Mesendoderm (in vitro differentiated cells): Measurements from ENCODE around the gene SUMF1.

ENCODE experiments used
- DNase-seq: peaks from one replicate; pipeline ENCODE4 v3.0.0; 2013
- H2AK5ac ChIP-seq: 2 replicates; pipeline ENCODE4 v1.6.1; 2013; ENCODE audit warnings: low read length, inconsistent platforms
- H2BK120ac ChIP-seq: 2 replicates; pipeline ENCODE4 v1.6.1; 2013; ENCODE audit warnings: low read depth, mild to moderate bottlenecking, low read length, moderate library complexity, mixed read lengths
- H2BK15ac ChIP-seq: replicated peaks from 2 replicates; pipeline ENCODE4 v1.6.1; 2013; ENCODE audit warnings: low read depth, mild to moderate bottlenecking, moderate library complexity
- H2BK5ac ChIP-seq: 2 replicates; pipeline ENCODE4 v1.6.1; 2013; ENCODE audit warnings: low read length, inconsistent platforms
- H3K18ac ChIP-seq: 2 replicates; pipeline ENCODE4 v1.6.1; 2013; ENCODE audit warnings: mild to moderate bottlenecking, low read length, mixed read lengths
- H3K23ac ChIP-seq: one replicate; pipeline ENCODE4 v1.6.1; 2013; ENCODE audit warnings: low read length
- H3K27ac ChIP-seq: 2 replicates; pipeline ENCODE4 v1.5.1; 2013; ENCODE audit warnings: low read depth, mild to moderate bottlenecking, inconsistent platforms, low read length, moderate library complexity
- H3K27me3 ChIP-seq: 2 replicates; pipeline ENCODE4 v1.6.1; 2013; ENCODE audit warnings: low read length, control low read depth, mild to moderate bottlenecking, inconsistent platforms; ENCODE audit not compliant: insufficient read depth, poor library complexity
- H3K36me3 ChIP-seq: 2 replicates; pipeline ENCODE4 v1.6.1; 2013; ENCODE audit warnings: low read length, inconsistent platforms; ENCODE audit not compliant: control insufficient read depth, insufficient read depth
- H3K4ac ChIP-seq: one replicate; pipeline ENCODE4 v1.6.1; 2013; ENCODE audit warnings: low read depth, mild to moderate bottlenecking, low read length, moderate library complexity
- H3K4me1 ChIP-seq: 2 replicates; pipeline ENCODE4 v1.6.1; 2013; ENCODE audit warnings: low read depth, low read length, inconsistent platforms; ENCODE audit not compliant: control insufficient read depth
- H3K4me2 ChIP-seq: 2 replicates; pipeline ENCODE4 v1.6.1; 2013; ENCODE audit warnings: low read length
- H3K4me3 ChIP-seq: 2 replicates; pipeline ENCODE4 v1.5.1; 2013; ENCODE audit warnings: mild to moderate bottlenecking, low read length
- H3K56ac ChIP-seq: one replicate; pipeline ENCODE4 v1.6.1; 2013; ENCODE audit warnings: low read length
- H3K79me1 ChIP-seq: 2 replicates; pipeline ENCODE4 v1.6.1; 2013; ENCODE audit warnings: low read length, inconsistent platforms
- H3K79me2 ChIP-seq: 2 replicates; pipeline ENCODE4 v1.6.1; 2013; ENCODE audit warnings: mild to moderate bottlenecking, low read length; ENCODE audit not compliant: control insufficient read depth, insufficient read depth
- H3K9ac ChIP-seq: 2 replicates; pipeline ENCODE4 v1.6.1; 2013; ENCODE audit warnings: low read length, inconsistent platforms
- H4K5ac ChIP-seq: one replicate; pipeline ENCODE4 v1.6.1; 2013; ENCODE audit warnings: low read length
- H4K8ac ChIP-seq: one replicate; pipeline ENCODE4 v1.6.1; 2013; ENCODE audit warnings: low read depth, mild to moderate bottlenecking, control low read depth, low read length, moderate library complexity
- WGBS: extraction: QIAGEN DNeasy Blood & Tissue Kit; methylation state at CpG from one replicate; pipeline ENCODE4 v1.1.7; 2013; ENCODE audit warnings: low lambda C conversion rate, missing lambda C conversion rate; ENCODE audit not compliant: insufficient coverage; ENCODE audit errors: extremely low coverage; 5-methylcytosine and 5-hydroxymethylcytosine counted together

The SUMF1 gene

DNA sequence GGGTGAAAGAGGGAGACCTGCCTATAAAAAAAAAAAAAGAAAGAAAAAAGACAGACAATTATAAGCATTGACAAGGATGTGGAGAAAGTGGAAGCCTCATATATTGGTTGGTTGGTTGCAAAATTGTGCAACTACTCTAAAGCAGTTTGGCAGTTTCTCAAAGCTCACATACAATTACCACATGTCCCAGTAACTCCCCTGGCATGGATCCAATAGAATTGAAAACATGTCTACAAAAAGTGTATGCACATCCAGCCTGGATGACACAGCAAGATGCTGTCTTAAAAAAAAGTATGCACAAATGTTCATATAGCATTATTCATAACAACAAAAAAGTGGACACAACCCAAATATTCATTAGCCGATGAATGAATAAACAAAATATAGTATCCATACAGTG is 144.4 kb downstream of the SUMF1 start:
- no peak overlapping the region for H3K23ac ChIP-seq
- DNase-seq = no peak
- H3K56ac ChIP-seq = no peak overlapping the region
- no peak overlapping the region for H2BK15ac ChIP-seq
- no CpG with 5 or more reads among the region's 1 CpG for WGBS
- H3K27ac ChIP-seq = no peak overlapping the region
- no peaks in the 10 kb centered on the region for H3K79me1 ChIP-seq
- H3K4me1 ChIP-seq = no peaks in the 10 kb centered on the region
- no peak overlapping the region for H4K8ac ChIP-seq
- H3K36me3 ChIP-seq = no peaks in the 10 kb centered on the region
- H2BK5ac ChIP-seq = no peak overlapping the region
- H3K27me3 ChIP-seq = no peaks in the 10 kb centered on the region
- H3K4ac ChIP-seq = no peak overlapping the region
- no peak overlapping the region for H3K9ac ChIP-seq
- H3K4me3 ChIP-seq = no peak overlapping the region
- no peak overlapping the region for H2BK120ac ChIP-seq
- H3K18ac ChIP-seq = no peak overlapping the region
- H3K79me2 ChIP-seq = no peaks in the 10 kb centered on the region
- H3K4me2 ChIP-seq = no peak overlapping the region
- H2AK5ac ChIP-seq = no peak overlapping the region
- H4K5ac ChIP-seq = no peak overlapping the region

DNA sequence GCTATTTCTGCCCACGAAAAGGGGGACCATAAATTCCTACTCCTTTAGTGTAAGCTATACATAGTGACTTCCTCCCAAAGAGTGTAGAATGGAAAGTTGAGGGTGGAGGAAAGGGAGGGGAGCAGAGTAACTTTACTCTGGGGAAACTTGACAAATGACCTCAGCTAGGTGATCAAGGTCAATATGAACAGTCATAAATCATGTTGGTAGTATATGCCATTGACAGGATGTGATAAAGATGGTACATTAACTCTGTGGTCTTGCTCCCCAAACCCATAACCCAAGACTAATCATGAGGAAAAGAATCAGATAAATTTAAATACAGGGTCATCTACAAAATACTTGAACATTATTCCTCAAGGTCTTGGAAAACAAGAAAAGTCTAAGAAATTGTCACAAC is 145.3 kb downstream of the SUMF1 start:
- no peak for DNase-seq
- H2AK5ac ChIP-seq = no peak overlapping the region

DNA sequence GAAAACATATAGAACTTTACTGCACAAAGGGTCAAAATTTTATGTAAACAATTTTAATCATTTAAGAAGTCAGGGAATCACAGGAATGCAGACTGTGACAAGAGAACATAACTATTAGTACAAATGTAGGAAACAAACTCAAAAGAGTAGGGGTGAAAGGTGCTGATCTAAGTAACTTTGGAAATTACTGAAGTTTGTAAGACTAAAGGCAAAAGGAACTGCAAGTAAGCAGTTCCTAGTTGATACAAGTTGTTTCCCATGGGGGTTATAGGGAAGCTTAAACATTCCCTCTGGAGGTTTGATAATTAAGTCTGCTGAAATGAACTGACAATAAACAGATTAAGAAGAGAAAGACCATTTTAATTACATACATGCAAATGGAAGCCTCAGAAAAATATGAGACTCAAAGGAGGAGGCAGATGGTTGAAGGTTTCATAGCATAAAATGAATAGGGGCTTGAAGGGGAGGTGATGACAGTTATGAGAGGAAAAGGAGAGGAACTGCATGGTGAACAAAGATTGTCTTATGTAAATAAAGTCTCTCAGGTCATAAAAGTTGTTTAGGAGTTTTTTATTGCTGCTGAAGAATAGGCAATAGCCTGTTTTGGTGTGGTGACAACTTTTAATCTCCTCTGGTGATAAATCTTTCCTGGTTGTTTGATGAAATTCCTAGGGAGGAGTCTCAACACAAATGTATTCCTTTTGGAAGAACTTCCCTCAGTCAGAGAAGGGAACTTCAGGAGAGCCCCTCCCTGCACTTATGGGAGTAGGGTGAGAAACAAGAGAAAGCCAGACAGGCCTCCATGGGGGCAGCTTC is 146.8 kb downstream of the SUMF1 start:
- H3K56ac ChIP-seq = no peak overlapping the region
- H3K23ac ChIP-seq = no peak overlapping the region
- H3K79me1 ChIP-seq = no peaks in the 10 kb centered on the region
- no peaks in the 10 kb centered on the region for H3K36me3 ChIP-seq
- no peaks in the 10 kb centered on the region for H3K4me1 ChIP-seq
- no peaks in the 10 kb centered on the region for H3K27me3 ChIP-seq
- no peak overlapping the region for H3K4ac ChIP-seq
- no peak overlapping the region for H3K4me2 ChIP-seq
- no peak overlapping the region for H3K4me3 ChIP-seq
- no peak overlapping the region for H2BK15ac ChIP-seq
- H4K8ac ChIP-seq = no peak overlapping the region
- no peak overlapping the region for H2AK5ac ChIP-seq
- H2BK120ac ChIP-seq = no peak overlapping the region
- no peaks in the 10 kb centered on the region for H3K79me2 ChIP-seq
- no peak overlapping the region for H3K9ac ChIP-seq
- no peak overlapping the region for H2BK5ac ChIP-seq
- no peak overlapping the region for H3K27ac ChIP-seq
- H3K18ac ChIP-seq = no peak overlapping the region
- DNase-seq = no peak
- H4K5ac ChIP-seq = no peak overlapping the region

More for the DNA sequence above, 145.3 kb downstream of the SUMF1 start:
- Histone ChIP-seq H3K36me3 (no peaks in the 10 kb centered on the region), H2BK5ac (no peak overlapping the region), H4K8ac (no peak overlapping the region), H3K4ac (no peak overlapping the region), H3K18ac (no peak overlapping the region), H3K4me3 (no peak overlapping the region), H3K56ac (no peak overlapping the region), H3K9ac (no peak overlapping the region), H3K27me3 (no peaks in the 10 kb centered on the region), H3K4me2 (no peak overlapping the region), H3K79me1 (no peaks in the 10 kb centered on the region), H2BK15ac (no peak overlapping the region), H3K4me1 (no peaks in the 10 kb centered on the region), H3K27ac (no peak overlapping the region), H3K79me2 (no peaks in the 10 kb centered on the region), H4K5ac (no peak overlapping the region), H3K23ac (no peak overlapping the region), H2BK120ac (no peak overlapping the region)
- no CpG with 5 or more reads among the region's 1 CpG for WGBS

DNA sequence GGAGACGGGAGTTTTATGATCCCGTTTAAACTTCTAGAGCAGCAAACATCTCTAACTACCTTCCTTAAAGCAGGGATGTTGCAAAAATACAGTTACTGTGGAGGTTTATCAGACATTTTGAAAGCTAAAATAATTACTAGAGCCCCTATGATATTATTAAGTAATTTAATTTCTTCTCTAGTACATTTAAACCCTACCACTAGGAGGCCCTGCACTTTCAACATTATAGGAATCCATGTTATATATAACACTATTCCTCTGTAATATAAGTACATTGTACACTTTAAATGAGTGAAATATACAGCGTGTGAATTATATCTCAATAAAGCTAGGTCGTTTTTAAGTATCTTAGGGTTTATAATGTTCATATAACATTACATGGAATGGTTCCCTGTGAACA is 152.4 kb downstream of the SUMF1 start:
- no peak overlapping the region for H2AK5ac ChIP-seq
- no peak overlapping the region for H4K8ac ChIP-seq
- no peak overlapping the region for H3K4me2 ChIP-seq
- no peaks in the 10 kb centered on the region for H3K36me3 ChIP-seq
- H2BK5ac ChIP-seq = no peak overlapping the region
- no peak overlapping the region for H3K4ac ChIP-seq
- no peak overlapping the region for H3K4me3 ChIP-seq
- H3K27ac ChIP-seq = no peak overlapping the region
- no peak overlapping the region for H2BK15ac ChIP-seq
- no peaks in the 10 kb centered on the region for H3K4me1 ChIP-seq
- no peak overlapping the region for H4K5ac ChIP-seq
- no peak overlapping the region for H2BK120ac ChIP-seq
- no peak overlapping the region for H3K9ac ChIP-seq
- no peaks in the 10 kb centered on the region for H3K79me2 ChIP-seq
- no peak for DNase-seq
- no CpG with 5 or more reads among the region's 4 CpGs for WGBS
- no peaks in the 10 kb centered on the region for H3K27me3 ChIP-seq
- H3K56ac ChIP-seq = no peak overlapping the region
- H3K79me1 ChIP-seq = no peaks in the 10 kb centered on the region
- no peak overlapping the region for H3K23ac ChIP-seq
- no peak overlapping the region for H3K18ac ChIP-seq

DNA sequence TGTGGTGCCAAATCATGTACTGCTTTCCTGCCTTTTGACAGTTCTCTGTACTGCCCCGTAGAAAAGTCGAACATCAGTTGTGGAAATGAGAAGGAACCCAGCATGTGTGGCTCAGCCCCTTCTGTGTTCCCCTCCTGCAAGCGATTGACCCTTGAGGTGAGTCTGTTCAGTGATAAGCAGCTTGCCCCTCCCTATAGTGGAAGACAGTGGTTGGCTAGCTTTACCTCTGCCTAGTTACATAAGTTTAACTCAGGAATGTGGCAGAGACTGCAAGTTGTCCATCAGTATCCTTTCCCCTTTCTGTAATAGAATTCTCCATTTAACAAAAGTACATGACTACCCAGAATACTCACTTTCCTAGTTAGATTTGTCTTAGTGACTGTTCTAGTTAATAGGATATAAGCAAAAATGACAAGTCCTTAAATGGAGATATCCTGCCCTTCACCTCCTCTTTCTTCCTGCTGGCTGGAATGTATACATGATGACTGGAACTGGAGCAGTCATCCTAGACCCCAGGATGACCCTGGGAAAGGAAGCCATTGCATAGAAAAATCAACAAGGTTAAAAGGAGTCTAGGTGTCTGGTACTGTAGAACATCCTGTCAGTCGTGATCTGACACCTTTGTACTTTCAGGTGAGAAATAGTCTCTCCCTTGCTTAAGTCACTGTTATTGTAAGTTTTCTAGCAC is 153.3 kb downstream of the SUMF1 start:
- Histone ChIP-seq H3K4me3 (no peak overlapping the region), H3K56ac (no peak overlapping the region), H3K79me1 (peaks cover 1% of the 10 kb centered on the region), H2BK5ac (no peak overlapping the region), H2AK5ac (no peak overlapping the region), H3K9ac (no peak overlapping the region), H4K8ac (no peak overlapping the region), H3K27ac (no peak overlapping the region), H4K5ac (no peak overlapping the region), H2BK120ac (no peak overlapping the region), H3K27me3 (no peaks in the 10 kb centered on the region), H3K4me1 (peaks cover 2% of the 10 kb centered on the region), H3K23ac (no peak overlapping the region), H3K79me2 (no peaks in the 10 kb centered on the region), H3K36me3 (no peaks in the 10 kb centered on the region), H2BK15ac (no peak overlapping the region), H3K4me2 (no peak overlapping the region), H3K4ac (no peak overlapping the region), H3K18ac (no peak overlapping the region)
- DNase-seq = no peak
- no CpG with 5 or more reads among the region's 4 CpGs for WGBS

DNA sequence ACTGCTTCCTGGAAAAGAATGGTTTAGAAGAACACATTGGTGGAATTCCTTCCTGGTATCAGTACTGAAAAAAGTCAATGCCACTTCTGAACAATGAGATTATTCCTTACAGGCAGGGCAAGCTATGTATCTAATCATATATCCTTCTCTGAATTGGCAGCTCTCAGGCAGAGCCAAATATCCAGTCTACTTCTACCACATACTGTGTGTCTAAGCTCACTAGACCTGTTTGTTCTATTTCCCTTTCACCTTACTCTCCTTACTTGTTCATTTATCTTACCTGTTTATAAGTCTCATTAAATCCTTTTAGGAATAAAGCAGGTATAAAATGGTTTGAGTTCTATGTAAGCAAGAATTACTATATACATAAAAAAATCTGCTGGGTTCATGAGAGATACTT is 155.6 kb downstream of the SUMF1 start:
- Histone ChIP-seq H3K18ac (no peak overlapping the region), H3K36me3 (no peaks in the 10 kb centered on the region), H3K56ac (no peak overlapping the region), H3K4me3 (no peak overlapping the region), H3K9ac (no peak overlapping the region), H3K27ac (no peak overlapping the region), H3K23ac (no peak overlapping the region), H4K8ac (no peak overlapping the region), H2BK120ac (no peak overlapping the region), H3K79me2 (no peaks in the 10 kb centered on the region), H3K4me1 (peaks cover 4% of the 10 kb centered on the region), H3K27me3 (no peaks in the 10 kb centered on the region), H2AK5ac (no peak overlapping the region), H3K79me1 (peaks cover 4% of the 10 kb centered on the region), H3K4me2 (no peak overlapping the region), H4K5ac (no peak overlapping the region), H2BK15ac (no peak overlapping the region), H3K4ac (no peak overlapping the region), H2BK5ac (no peak overlapping the region)
- no peak for DNase-seq
